ENCODE measurements around the gene SRGAP3. TPM values are rescaled to one million over a fixed set of nuclear protein-coding genes. Genes with fewer than 3 reads are reported as not detected.

The SRGAP3 gene
- total RNA-seq, 1 donor from 2014 or later, result 68.6 TPM

DNA sequence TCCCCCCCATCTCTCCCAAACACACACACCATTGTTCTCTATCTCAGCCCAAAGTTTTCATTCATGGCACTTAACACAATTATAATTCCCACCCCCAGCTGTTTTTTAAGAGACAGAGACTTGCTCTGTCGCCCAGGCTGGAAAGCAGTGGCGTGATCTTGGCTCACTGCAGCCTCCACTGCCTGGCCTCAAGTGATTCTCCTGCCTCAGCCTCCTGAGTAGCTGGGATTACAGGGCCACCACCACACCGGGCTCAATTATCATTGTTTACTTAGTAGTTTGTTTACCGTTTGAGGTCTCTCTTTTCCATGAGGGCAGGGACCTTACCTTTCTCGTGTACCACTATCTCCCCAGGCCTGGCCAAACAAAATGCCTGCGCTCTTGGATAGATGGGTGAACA, 206.4 kb downstream of the SRGAP3 start:
- no peak overlapping the region for H3K4me3 Mint-ChIP-seq
- peaks cover 24% of the 10 kb centered on the region for H3K36me3 Mint-ChIP-seq
- DNase-seq (ENCODE audit: low spot score in 2 of 2, unreplicated experiment in 2 of 2), result no peak
- TF ChIP-seq, protein P1, sequence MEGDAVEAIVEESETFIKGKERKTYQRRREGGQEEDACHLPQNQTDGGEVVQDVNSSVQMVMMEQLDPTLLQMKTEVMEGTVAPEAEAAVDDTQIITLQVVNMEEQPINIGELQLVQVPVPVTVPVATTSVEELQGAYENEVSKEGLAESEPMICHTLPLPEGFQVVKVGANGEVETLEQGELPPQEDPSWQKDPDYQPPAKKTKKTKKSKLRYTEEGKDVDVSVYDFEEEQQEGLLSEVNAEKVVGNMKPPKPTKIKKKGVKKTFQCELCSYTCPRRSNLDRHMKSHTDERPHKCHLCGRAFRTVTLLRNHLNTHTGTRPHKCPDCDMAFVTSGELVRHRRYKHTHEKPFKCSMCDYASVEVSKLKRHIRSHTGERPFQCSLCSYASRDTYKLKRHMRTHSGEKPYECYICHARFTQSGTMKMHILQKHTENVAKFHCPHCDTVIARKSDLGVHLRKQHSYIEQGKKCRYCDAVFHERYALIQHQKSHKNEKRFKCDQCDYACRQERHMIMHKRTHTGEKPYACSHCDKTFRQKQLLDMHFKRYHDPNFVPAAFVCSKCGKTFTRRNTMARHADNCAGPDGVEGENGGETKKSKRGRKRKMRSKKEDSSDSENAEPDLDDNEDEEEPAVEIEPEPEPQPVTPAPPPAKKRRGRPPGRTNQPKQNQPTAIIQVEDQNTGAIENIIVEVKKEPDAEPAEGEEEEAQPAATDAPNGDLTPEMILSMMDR (IDR thresholded peaks at IDR 0.05; ENCODE audit: unreplicated experiment), result no peak
- H3K27me3 Mint-ChIP-seq (ENCODE audit: low read depth), result no peaks in the 10 kb centered on the region
- no peaks in the 10 kb centered on the region for H3K4me1 Mint-ChIP-seq
- no peaks in the 10 kb centered on the region for H3K9me3 Mint-ChIP-seq
- no peak overlapping the region for H3K27ac Mint-ChIP-seq

DNA sequence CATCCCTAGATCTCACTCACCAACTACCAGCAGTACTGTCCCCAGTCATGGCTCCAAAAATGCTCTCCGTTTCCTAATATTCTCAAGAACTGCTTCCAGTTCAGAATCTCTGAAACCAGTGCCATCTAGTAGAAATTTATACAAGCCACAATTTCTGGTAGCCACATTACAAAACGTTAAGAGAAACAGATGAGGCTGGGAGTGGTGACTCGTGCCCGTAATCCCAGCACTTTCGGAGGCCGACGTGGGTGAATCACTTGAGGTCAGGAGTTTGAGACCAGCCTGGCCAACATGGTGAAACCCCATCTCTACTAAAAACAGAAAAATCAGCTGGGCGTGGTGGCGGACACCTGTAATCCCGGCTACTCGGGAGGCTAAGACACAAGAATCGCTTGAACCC, 207.8 kb downstream of the SRGAP3 start:
- H3K27me3 Mint-ChIP-seq (ENCODE audit: low read depth), result no peaks in the 10 kb centered on the region
- H3K4me1 Mint-ChIP-seq, result peaks cover 4% of the 10 kb centered on the region
- H3K4me3 Mint-ChIP-seq, result no peak overlapping the region
- H3K36me3 Mint-ChIP-seq, result peaks cover 24% of the 10 kb centered on the region
- TF ChIP-seq, protein P1 (IDR thresholded peaks at IDR 0.05; ENCODE audit: unreplicated experiment), result no peak
- H3K27ac Mint-ChIP-seq, result no peak overlapping the region
- H3K9me3 Mint-ChIP-seq, result no peaks in the 10 kb centered on the region
- DNase-seq (ENCODE audit: low spot score in 2 of 2, unreplicated experiment in 2 of 2), result no peak

DNA sequence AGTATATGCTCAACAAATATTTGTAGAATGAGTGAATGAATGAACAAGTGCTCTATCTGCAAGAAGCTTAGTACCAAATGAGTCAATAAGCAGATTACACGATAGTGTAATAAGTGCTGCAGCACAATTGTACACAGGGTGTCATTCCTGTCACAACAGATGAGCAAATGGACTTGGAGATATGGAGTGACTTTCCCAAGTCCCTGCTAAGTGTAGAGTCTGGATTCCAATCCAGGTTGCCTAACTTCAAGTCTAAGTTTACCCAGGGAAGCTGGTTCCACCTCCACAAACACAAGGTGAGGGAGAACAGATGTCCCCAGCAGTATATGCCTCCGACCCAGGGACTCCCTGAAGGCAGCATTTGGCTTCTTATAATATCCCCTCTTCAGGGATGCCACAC, 208.4 kb downstream of the SRGAP3 start:
- H3K36me3 Mint-ChIP-seq, result peaks cover 21% of the 10 kb centered on the region
- peaks cover 9% of the 10 kb centered on the region for H3K4me1 Mint-ChIP-seq
- H3K4me3 Mint-ChIP-seq, result no peak overlapping the region
- H3K27ac Mint-ChIP-seq, result no peak overlapping the region
- TF ChIP-seq, protein P1 (IDR thresholded peaks at IDR 0.05; ENCODE audit: unreplicated experiment), result no peak
- H3K9me3 Mint-ChIP-seq, result no peaks in the 10 kb centered on the region
- H3K27me3 Mint-ChIP-seq (ENCODE audit: low read depth), result no peaks in the 10 kb centered on the region
- DNase-seq (ENCODE audit: low spot score in 2 of 2, unreplicated experiment in 2 of 2), result no peak

DNA sequence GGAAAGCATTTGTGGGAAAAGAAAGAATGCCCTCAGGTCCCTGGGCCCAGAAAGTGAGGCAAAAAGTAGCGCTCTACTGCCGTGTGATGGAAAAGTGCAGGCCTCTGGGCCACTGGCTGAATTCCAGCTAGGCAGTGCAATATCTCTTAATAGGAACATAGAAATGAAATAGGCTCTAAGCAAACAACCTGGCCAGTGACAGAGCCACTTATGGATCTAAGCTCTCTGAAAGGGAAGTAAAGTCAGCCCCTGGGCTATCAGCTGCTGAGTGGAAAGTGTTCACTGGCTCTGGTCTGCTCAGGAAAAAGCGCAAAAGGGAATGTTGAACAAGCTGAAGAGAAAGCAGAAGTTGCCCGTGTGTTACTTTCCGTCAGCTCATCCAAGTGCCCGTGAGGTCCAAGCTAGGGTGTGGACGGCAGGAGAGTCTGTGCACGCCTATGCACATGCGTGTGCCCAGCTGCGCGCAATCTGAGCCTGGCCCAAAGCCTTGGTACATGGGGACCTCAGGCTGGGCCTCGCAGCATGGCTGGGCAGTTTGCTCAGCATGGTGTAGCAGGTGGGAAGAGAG, 212.2 kb downstream of the SRGAP3 start:
- no peak for DNase-seq (ENCODE audit: low spot score in 2 of 2, unreplicated experiment in 2 of 2)
- Mint-ChIP-seq H3K36me3 (peaks cover 5% of the 10 kb centered on the region), H3K9me3 (no peaks in the 10 kb centered on the region), H3K4me1 (peaks cover 9% of the 10 kb centered on the region), H3K27ac (no peak overlapping the region), H3K27me3 (ENCODE audit: low read depth) (no peaks in the 10 kb centered on the region), H3K4me3 (no peak overlapping the region)
- TF ChIP-seq, protein P1 (IDR thresholded peaks at IDR 0.05; ENCODE audit: unreplicated experiment), result no peak

DNA sequence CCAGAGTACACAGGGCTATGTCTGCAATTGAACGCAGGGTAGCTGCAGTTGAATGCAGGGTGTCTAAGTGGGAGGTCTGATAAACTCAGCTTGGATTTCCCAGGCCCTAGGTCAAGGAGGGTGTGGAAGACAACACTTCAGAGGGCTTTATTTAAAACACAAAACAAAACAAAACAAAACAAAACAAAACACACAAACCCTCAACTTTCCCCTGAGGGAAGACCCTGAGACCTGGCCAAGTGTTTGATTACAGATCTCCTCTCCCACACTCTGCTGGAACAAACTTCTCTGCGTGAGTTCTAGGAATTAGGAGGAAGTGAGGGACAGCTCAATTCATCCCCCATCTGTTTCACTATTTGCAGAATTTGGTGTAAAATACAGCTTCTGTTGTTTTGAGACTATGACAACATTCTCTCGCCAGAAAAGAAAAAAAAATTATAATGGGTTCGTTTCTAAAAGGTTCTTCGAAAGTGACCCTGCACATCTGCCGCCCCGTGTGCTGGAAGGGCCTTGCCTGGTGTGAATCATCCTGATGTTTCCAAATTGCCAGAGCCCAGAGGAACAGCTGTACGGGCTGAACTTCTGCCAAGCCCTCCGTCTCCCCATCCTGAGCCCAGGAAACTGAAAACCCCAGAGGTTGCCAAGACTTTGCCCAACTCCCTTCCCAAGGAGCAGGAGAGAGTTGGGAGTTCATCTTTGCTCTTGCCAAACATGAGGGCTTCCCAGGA, 212.9 kb downstream of the SRGAP3 start:
- H3K27me3 Mint-ChIP-seq (ENCODE audit: low read depth), result no peaks in the 10 kb centered on the region
- TF ChIP-seq, protein P1 (IDR thresholded peaks at IDR 0.05; ENCODE audit: unreplicated experiment), result no peak
- no peak overlapping the region for H3K4me3 Mint-ChIP-seq
- H3K27ac Mint-ChIP-seq, result no peak overlapping the region
- H3K9me3 Mint-ChIP-seq, result no peaks in the 10 kb centered on the region
- peaks cover 9% of the 10 kb centered on the region for H3K4me1 Mint-ChIP-seq
- no peak for DNase-seq (ENCODE audit: low spot score in 2 of 2, unreplicated experiment in 2 of 2)
- H3K36me3 Mint-ChIP-seq, result peaks cover 6% of the 10 kb centered on the region
